ENCODE results near the gene EFCAB11.

EFCAB11 gene

DNA sequence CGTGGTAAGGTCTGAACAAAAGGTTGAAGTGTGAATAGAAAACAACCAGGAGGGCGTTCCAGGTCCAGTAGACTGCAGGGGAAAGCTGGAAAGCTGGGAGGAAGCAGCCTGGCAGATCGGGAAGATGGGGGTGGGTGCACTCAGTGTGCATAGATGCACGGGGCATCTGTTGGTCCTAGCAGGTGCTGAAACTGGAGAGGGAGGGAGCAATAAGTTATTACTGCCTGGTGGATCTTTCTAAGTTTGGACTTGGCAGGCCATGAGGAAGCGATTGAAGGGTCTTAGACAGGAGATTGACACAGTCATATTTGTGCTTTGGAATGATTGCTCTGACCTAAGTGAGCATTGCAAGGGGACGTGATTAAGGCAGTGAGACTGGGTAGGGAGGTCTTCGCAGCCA is 194.4 kb downstream of the EFCAB11 start:
- DNase-seq: no peak

DNA sequence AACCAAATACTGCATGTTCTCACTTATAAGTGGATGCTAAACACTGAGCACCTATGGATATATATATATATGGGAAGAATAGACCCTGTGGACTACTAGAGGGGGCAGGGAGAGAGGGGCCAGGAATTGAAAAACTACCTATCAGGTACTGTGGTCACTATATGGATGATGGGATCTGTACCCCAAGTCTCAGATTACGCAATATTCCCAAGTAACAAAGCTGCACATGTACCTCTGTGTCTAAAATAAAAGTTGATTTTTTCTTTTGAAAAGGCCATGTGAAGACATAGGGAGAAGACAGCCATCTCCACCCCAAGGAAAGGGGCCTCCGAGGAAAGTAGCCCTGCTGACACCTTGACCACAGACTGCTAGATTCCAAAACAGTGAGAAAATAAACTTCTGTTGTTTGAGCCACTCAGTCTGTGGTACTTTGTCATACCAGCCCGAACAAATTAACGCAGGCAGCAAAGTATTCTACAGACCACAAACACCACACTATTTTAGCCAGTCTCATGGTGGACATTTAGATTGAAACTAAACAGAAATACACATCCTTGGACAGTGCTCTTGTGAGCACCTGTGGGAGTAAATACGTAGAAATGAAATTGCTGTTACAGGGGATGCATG is 197.1 kb downstream of the EFCAB11 start:
- DNase-seq: no peak

DNA sequence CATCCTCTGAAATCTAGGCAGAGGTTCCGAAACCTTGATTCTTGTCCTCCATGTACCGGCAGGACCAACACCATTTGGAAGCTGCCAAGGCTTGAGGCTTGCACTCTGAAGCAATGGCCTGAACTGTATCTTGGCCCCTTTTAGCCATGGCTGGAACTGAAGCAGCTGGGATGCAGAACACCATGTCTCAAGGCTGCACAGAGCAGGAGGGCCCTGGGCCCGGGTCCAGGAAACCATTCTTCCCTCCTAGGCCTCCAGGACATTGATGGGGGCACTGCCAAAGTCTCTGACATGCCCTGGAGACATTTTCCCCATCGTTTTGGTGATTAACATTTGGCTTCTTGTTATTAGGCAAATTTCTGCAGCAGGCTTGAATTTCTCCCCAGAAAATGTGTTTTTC is 198.7 kb downstream of the EFCAB11 start:
- no peak for DNase-seq

DNA sequence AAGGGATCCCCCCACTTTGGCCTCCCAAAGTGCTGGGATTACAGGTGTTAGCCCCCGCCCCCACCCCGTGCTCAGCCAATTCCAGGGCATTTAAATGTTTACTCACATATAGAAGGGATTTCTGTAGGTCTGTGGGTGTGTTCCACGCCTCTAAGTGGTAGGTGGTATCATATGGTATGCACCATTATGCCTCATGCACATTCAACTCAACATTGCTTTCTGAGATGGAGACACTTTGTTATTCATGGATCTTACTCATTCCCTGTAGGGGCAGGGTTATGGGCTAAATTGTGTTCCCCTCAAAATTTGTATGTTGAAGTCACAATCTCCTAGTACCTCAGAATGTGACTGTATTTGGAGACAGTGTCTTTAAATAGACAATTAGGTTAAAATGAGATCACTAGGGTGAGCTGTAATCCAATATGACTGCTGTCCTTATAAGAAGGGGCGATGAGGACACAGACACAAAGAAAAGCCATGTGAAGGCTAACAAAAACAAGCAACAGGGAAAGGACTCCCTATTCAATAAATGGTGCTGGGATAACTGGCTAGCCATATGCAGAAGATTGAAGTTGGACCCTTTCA is 200.6 kb downstream of the EFCAB11 start:
- DNase-seq: no peak

DNA sequence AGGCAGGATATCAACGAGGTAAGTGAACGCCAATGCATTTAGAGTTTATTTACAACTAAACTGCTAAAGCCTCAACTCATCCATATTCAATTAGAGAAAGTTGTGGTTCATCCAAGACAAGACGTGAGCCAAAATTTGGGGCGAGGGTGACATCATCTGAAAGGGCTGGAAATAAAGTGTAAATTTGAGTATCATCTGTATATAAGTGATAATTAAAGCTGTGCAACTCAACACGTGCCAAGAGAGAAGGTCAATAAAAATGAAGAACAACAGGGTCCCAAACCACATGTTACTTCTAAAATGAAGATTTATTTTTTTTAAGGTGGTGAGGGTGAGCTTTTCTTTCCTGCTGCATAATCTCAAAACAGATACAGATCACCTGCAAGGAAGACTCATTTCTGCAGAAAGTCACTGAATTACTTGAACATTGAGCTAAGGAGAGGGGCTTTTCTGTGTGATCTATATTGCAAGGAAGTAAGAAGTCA is 203.6 kb downstream of the EFCAB11 start:
- no peak for DNase-seq

- DNase-seq: no peak
Observed at GRCh38 chr14:89750281-89750755, 204.2 kb downstream of the EFCAB11 start.

GRCh38 chr14:89748004-89748403 is 206.5 kb downstream of the EFCAB11 start:
- DNase-seq: no peak

DNA sequence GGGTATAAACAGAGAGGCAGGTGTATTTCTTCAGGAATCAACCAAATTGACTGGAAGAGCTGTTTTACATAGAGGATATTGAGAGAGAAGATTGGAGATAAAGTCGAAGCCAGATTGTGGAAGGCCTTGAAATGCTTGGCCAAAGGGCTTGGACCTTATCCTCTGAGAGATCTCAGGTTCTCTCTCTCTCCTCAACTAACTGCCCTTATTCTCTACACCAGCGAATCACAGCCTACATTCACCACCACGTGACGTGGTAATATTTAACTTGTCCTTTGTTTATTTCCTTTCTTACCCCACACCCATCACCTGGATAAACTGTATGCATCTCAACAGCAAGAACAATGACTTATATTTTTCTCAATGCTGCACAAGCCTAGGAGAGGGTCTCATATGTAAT is 207.4 kb downstream of the EFCAB11 start:
- no peak for DNase-seq

DNA sequence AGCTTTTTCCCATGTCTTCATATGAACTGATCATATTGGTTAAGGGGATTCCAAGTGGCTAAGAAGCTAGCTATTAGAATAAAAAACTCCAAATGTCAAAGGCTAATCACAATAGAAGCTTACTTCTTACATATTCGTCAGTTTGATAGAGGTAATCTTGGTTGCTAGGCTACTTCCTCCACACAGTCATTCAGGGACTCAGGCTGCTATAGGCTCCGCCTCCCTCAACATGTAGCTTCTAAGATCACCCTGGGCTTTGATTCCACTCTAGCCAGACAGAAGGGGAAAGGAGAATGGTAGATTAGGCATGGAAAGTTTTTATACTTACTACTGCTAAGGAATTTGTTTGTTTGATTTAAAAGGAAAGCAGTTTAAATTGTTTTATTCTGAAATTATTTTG is 207.9 kb downstream of the EFCAB11 start:
- DNase-seq: no peak

- no peak for DNase-seq
Observed at GRCh38 chr14:89746135-89746534, 208.4 kb downstream of the EFCAB11 start.

Measured in NCI-H1694 treated with DMSO at 0.1 percent for 48 hours (cell line).